SIG-M5 treated with dmso at 0.1 percent for 504 hours (cell line): ENCODE measurements around the gene RASSF8.

Source experiments
- DNase-seq: peaks from one replicate; lab custom pipeline; 2025; ENCODE audit not compliant: unreplicated experiment; lab: John Stamatoyannopoulos, UW

Gene RASSF8

GRCh38 chr12:25960961-25961360 is 2.5 kb downstream of the RASSF8 start:
- no peak for DNase-seq

- DNase-seq, result no peak
These were observed 4.5 kb downstream of the RASSF8 start for GRCh38 chr12:25962932-25963525.

GRCh38 chr12:25965682-25966081 is 7.2 kb downstream of the RASSF8 start:
- DNase-seq, result no peak

- DNase-seq, result no peak
These were observed 11.6 kb downstream of the RASSF8 start for GRCh38 chr12:25970082-25970481.

- DNase-seq, result no peak
These were observed 12.6 kb downstream of the RASSF8 start for GRCh38 chr12:25970916-25971653.

- no peak for DNase-seq
These were observed 13.2 kb downstream of the RASSF8 start for GRCh38 chr12:25971654-25972041.

GRCh38 chr12:25972783-25973182 is 14.3 kb downstream of the RASSF8 start:
- DNase-seq, result no peak

- no peak for DNase-seq
These were observed 16.7 kb downstream of the RASSF8 start for GRCh38 chr12:25975179-25975578.

- DNase-seq, result no peak
These were observed 17.2 kb downstream of the RASSF8 start for GRCh38 chr12:25975682-25976081.

- no peak for DNase-seq
These were observed 17.8 kb downstream of the RASSF8 start for GRCh38 chr12:25976289-25976688.

GRCh38 chr12:25977047-25977446 is 18.6 kb downstream of the RASSF8 start:
- DNase-seq, result no peak

- no peak for DNase-seq
These were observed 20.6 kb downstream of the RASSF8 start for GRCh38 chr12:25979059-25979458.

- DNase-seq, result no peak
These were observed 21.1 kb downstream of the RASSF8 start for GRCh38 chr12:25979563-25979962.

- no peak for DNase-seq
These were observed 21.6 kb downstream of the RASSF8 start for GRCh38 chr12:25980035-25980434.

GRCh38 chr12:25981597-25981996 is 23.1 kb downstream of the RASSF8 start:
- DNase-seq, result no peak

- DNase-seq, result no peak
These were observed 23.9 kb downstream of the RASSF8 start for GRCh38 chr12:25982416-25982815.

- DNase-seq, result no peak
These were observed 25.1 kb downstream of the RASSF8 start for GRCh38 chr12:25983625-25984024.

- DNase-seq, result no peak
These were observed 26.3 kb downstream of the RASSF8 start for GRCh38 chr12:25984759-25985158.

- DNase-seq, result no peak
These were observed 27.1 kb downstream of the RASSF8 start for GRCh38 chr12:25985316-25986175.

GRCh38 chr12:25986180-25986579 is 27.7 kb downstream of the RASSF8 start:
- no peak for DNase-seq

- DNase-seq, result no peak
These were observed 30.0 kb downstream of the RASSF8 start for GRCh38 chr12:25988505-25988904.

- DNase-seq, result no peak
These were observed 32.0 kb downstream of the RASSF8 start for GRCh38 chr12:25990495-25990894.
